Panc1 (cell line): Measurements from ENCODE around the gene EMC9. TPM values are rescaled to one million over a fixed set of nuclear protein-coding genes. Genes with fewer than 3 reads are reported as not detected.

Experiments used
- ATAC-seq: fragments of 200-7000 bp; cut with Tn5 transposase; 2 replicates; pipeline ENCODE4 v1.9.1; 2020; ENCODE audit warnings: mild to moderate bottlenecking, moderate library complexity
- BruUV-seq: library from RNA; stranded (reverse); fragments of 400-500 nt; replicated peaks from 2 replicates; lab custom pipeline; 2021; lab: Mats Ljungman, UMichigan
- CTCF ChIA-PET: fragments of 300-600 bp; sonication (Branson Sonifier 250); formaldehyde crosslinking; loops from one replicate; lab custom pipeline; 2022; ENCODE audit warnings: antibody characterized with exemption; lab: Charles Lee
- POLR2A ChIA-PET: fragments of 300-600 bp; sonication (Branson Sonifier 250); formaldehyde crosslinking; loops from one replicate; lab custom pipeline; 2022; ENCODE audit warnings: antibody characterized with exemption; lab: Charles Lee
- DNase-seq: peaks from one replicate; pipeline ENCODE4 v3.0.0-alpha.2; 2010; ENCODE audit warnings: low read depth, low spot score
- H3K27ac ChIP-seq: 2 replicates; pipeline ENCODE4 v1.5.1; 2011; ENCODE audit warnings: mild to moderate bottlenecking, low read length, inconsistent platforms
- H3K27me3 ChIP-seq: fragments of 200-500 bp; sonication (Bioruptor generic); 2 replicates; pipeline ENCODE4 v1.6.0; 2014; ENCODE audit warnings: low read length, inconsistent platforms; ENCODE audit not compliant: control insufficient read depth, insufficient read depth
- H3K36me3 ChIP-seq: fragments of 200-500 bp; sonication (Bioruptor generic); 2 replicates; pipeline ENCODE4 v1.5.1; 2014; ENCODE audit warnings: inconsistent platforms, mild to moderate bottlenecking, low read length, moderate library complexity; ENCODE audit not compliant: control insufficient read depth, insufficient read depth
- H3K4me1 ChIP-seq: 2 replicates; pipeline ENCODE4 v1.5.1; 2011; ENCODE audit warnings: inconsistent platforms, mild to moderate bottlenecking, low read length, moderate library complexity; ENCODE audit not compliant: control insufficient read depth, insufficient read depth
- H3K4me3 ChIP-seq, 2 experiments: 2 replicates each; pipeline ENCODE4 v1.5.1; 2011 to 2012; ENCODE audit warnings: low read depth in 2 of 2, low read length in 2 of 2, mild to moderate bottlenecking in 2 of 2, inconsistent platforms in 1 of 2, moderate library complexity in 1 of 2
- H3K9me3 ChIP-seq: fragments of 200-500 bp; sonication (Bioruptor generic); 2 replicates; pipeline ENCODE4 v1.5.1; 2014; ENCODE audit warnings: low read depth, mild to moderate bottlenecking, inconsistent platforms, low read length, moderate library complexity; ENCODE audit not compliant: control insufficient read depth, insufficient read depth
- CTCF ChIP-seq: fragments of 450-650 bp; IDR thresholded peaks from 2 replicates; pipeline ENCODE4 v1.5.1; 2017; ENCODE audit warnings: mild to moderate bottlenecking
- POLR2AphosphoS5 ChIP-seq: IDR thresholded peaks from 2 replicates; pipeline ENCODE4 v1.6.1; 2012; ENCODE audit warnings: mild to moderate bottlenecking, low read depth, low read length, moderate library complexity
- REST ChIP-seq, 2 experiments: IDR thresholded peaks; 2 replicates each; pipeline ENCODE4 v1.6.1; 2011 to 2012; ENCODE audit warnings: low read depth in 2 of 2, control low read depth in 1 of 2, low read length in 1 of 2, mild to moderate bottlenecking in 1 of 2, moderate library complexity in 1 of 2; ENCODE audit not compliant: insufficient read depth in 1 of 2
- SIN3A ChIP-seq: IDR thresholded peaks from 2 replicates; pipeline ENCODE4 v1.6.1; 2012; ENCODE audit warnings: low read depth, mild to moderate bottlenecking, low read length, moderate library complexity, borderline replicate concordance; ENCODE audit not compliant: insufficient read depth
- TCF7L2 ChIP-seq: IDR thresholded peaks from 2 replicates; pipeline ENCODE4 v1.6.1; 2011; ENCODE audit warnings: mild to moderate bottlenecking, low read depth, low read length, inconsistent platforms
- in situ Hi-C: cut with HindIII; loops from 2 replicates; pipeline ENCODE4 v1.10.0; 2016; ENCODE audit warnings: low sequenced_read_pairs, low pct_unique_long_range_greater_than_20kb
- intact Hi-C: fragments of 100-400 bp; cut with micrococcal nuclease; formaldehyde crosslinking; loops from one replicate; pipeline ENCODE4 v1.10.0; 2022; ENCODE audit not compliant: unreplicated experiment
- total RNA-seq: library from RNA; stranded (reverse); gene quantifications from one replicate; pipeline ENCODE4 v1.2.1, GENCODE V29; 2021; ENCODE audit not compliant: unreplicated experiment

The EMC9 gene
- total RNA-seq, 1 experiment from 2014 or later, result 42.5 TPM

GRCh38 chr14:24185026-24185425 is 43.6 kb upstream of the EMC9 start:
- Histone ChIP-seq H3K4me3 (no peak overlapping the region), H3K36me3 (0 out of 2 replicates have a peak, but pooled peaks cover 2% of the 10 kb centered on the region), H3K27me3 (no peaks in the 10 kb centered on the region), H3K27ac (no peak overlapping the region), H3K4me1 (0 out of 2 replicates have a peak, but pooled peaks cover 10% of the 10 kb centered on the region), H3K9me3 (no peaks in the 10 kb centered on the region)
- no peak for TF ChIP-seq CTCF
- TF ChIP-seq SIN3A, result no peak
- TF ChIP-seq TCF7L2, result no peak
- TF ChIP-seq POLR2AphosphoS5, result no peak
- TF ChIP-seq REST (IDR thresholded peaks at IDR 0.05; ENCODE audit: insufficient read depth in 1 of 2, low read depth in 2 of 2, low read length in 1 of 2), result no peak
- CTCF ChIA-PET, result no interaction called here
- no peak for ATAC-seq
- in situ Hi-C loops (no loop called here), intact Hi-C loops (no loop called here)
- POLR2A ChIA-PET, result no interaction called here
- no TSS peak for BruUV-seq
- DNase-seq, result no peak

DNA sequence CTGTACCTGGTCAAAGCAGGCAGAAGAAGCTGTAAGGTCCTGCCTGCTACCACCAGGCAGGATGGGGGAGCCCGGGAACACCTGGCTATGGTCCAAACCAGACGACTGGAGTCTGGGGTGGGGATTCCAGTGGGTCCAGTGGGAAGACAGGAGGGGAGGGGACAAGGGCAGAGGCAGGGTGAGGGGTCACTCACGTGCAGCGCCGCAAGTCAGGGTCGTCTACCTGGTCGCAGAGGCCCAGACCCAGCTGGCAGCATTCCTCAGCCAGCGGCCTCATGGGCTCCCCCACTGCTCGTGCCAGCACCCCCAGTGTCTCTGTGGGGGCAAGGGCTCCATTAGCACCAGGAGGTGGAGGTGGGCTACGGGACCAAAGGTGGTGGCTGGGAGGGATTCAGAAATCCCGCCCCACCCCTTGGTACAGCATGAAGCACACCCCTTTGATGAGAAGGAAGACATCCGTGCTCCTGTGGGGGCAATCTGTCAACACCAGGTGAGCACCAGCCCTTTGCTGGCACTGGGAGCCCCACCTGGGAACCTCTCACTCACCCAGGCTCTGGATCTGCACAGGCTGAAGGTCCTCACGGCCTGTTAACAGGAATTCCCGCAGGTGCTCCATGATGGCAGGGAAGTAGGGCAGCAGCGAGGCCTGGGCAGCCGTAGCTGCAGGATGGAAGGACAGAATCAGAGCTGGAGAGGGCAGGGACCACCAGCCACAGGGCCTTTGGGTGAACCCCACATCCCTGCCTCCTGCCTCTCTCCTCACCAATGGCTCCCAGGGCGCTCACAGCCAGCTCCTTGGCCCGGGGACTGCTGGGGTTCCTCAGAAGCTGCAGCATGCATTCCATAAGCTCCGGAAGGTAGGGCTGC is 42.9 kb upstream of the EMC9 start:
- in situ Hi-C loops, result no loop called here

More for the DNA sequence above, 42.9 kb upstream of the EMC9 start:
- Histone ChIP-seq H3K9me3 (no peaks in the 10 kb centered on the region), H3K4me1 (peaks cover 8% of the 10 kb centered on the region; the same call in 1 of the 2 replicates), H3K27ac (no peak overlapping the region), H3K4me3 (no peak overlapping the region), H3K27me3 (no peaks in the 10 kb centered on the region), H3K36me3 (0 out of 2 replicates have a peak, but pooled peaks cover 2% of the 10 kb centered on the region)
- POLR2A ChIA-PET, result no interaction called here
- CTCF ChIA-PET, result no interaction called here
- ATAC-seq, result no peak
- BruUV-seq, result no TSS peak
- TF ChIP-seq SIN3A (no peak), POLR2AphosphoS5 (no peak), TCF7L2 (no peak), CTCF (no peak), REST (IDR thresholded peaks at IDR 0.05; ENCODE audit: insufficient read depth in 1 of 2, low read depth in 2 of 2, low read length in 1 of 2) (no peak)
- intact Hi-C loops, result no loop called here
- no peak for DNase-seq
